Right lobe of liver (tissue), 4 donors: Measurements from ENCODE around the gene SPOCK2.

Experiments used
- POLR2A ChIP-seq: fragments of 450-650 bp; IDR thresholded peaks from one replicate; pipeline ENCODE4 v1.6.1; 2017; ENCODE audit warnings: antibody characterized with exemption, mild to moderate bottlenecking
- TF ChIP-seq, protein P1 (sequence below), 4 donors: fragments of 200-600 bp in 3 of 4; fragments of 450-650 bp in 1 of 4; IDR thresholded peaks; one replicate each; pipeline versions ENCODE4 v1.5.1 to v1.8.0; 2016 to 2022; ENCODE audit warnings: antibody characterized with exemption in 4 of 4, mild to moderate bottlenecking in 2 of 4
- donor health status: DM: no; HTN: no; CAD: no.
- donor health status: DM: no; HTN: no; CAD: no.
- donor health status: DM: no; HTN: yes; CAD: no.

- TF ChIP-seq, protein P1, sequence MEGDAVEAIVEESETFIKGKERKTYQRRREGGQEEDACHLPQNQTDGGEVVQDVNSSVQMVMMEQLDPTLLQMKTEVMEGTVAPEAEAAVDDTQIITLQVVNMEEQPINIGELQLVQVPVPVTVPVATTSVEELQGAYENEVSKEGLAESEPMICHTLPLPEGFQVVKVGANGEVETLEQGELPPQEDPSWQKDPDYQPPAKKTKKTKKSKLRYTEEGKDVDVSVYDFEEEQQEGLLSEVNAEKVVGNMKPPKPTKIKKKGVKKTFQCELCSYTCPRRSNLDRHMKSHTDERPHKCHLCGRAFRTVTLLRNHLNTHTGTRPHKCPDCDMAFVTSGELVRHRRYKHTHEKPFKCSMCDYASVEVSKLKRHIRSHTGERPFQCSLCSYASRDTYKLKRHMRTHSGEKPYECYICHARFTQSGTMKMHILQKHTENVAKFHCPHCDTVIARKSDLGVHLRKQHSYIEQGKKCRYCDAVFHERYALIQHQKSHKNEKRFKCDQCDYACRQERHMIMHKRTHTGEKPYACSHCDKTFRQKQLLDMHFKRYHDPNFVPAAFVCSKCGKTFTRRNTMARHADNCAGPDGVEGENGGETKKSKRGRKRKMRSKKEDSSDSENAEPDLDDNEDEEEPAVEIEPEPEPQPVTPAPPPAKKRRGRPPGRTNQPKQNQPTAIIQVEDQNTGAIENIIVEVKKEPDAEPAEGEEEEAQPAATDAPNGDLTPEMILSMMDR (IDR thresholded peaks at IDR 0.05), result no peak
- TF ChIP-seq POLR2A, result no peak
Observed at GRCh38 chr10:72085864-72086465, 2.4 kb downstream of the SPOCK2 start.
